H1 (cell line): ENCODE data around the gene SV2C. TPM values are rescaled to one million over a fixed set of nuclear protein-coding genes. Genes with fewer than 3 reads are reported as not detected.

Experiments used
- CTCF ChIA-PET: fragments of 300-600 bp; sonication (Branson Sonifier 250); formaldehyde crosslinking; loops from one replicate; lab custom pipeline; 2021; ENCODE audit not compliant: partially characterized antibody; lab: Charles Lee
- POLR2A ChIA-PET: fragments of 300-600 bp; sonication (Branson Sonifier 250); formaldehyde crosslinking; loops from one replicate; lab custom pipeline; 2021; ENCODE audit warnings: inconsistent platforms; ENCODE audit not compliant: partially characterized antibody; lab: Charles Lee
- DNase-seq, 2 experiments: peaks; one replicate each; pipeline versions ENCODE4 v3.0.0 to v3.0.0-alpha.2; 2010 to 2022; ENCODE audit warnings: low spot score in 2 of 2, low read depth in 1 of 2, mixed read lengths in 1 of 2
- FAIRE-seq: peaks from 2 replicates; lab custom pipeline; 2011; peaks lifted over from hg19 to GRCh38; lab: Jason Lieb, UNC
- H2AFZ ChIP-seq: 2 replicates; pipeline ENCODE4 v1.8.1; 2012; ENCODE audit warnings: low read length, inconsistent platforms
- H2AK5ac ChIP-seq: 2 replicates; pipeline ENCODE4 v1.6.1; 2013; ENCODE audit warnings: low read depth, low read length
- H2BK120ac ChIP-seq: replicated peaks from 2 replicates; pipeline ENCODE3; 2013; ENCODE audit warnings: low read depth, low read length, inconsistent platforms
- H2BK12ac ChIP-seq: 2 replicates; pipeline ENCODE4 v1.6.1; 2013; ENCODE audit warnings: low read depth, low read length
- H2BK15ac ChIP-seq: 2 replicates; pipeline ENCODE4 v1.6.1; 2013; ENCODE audit warnings: low read length
- H2BK20ac ChIP-seq: 2 replicates; pipeline ENCODE4 v1.6.1; 2013; ENCODE audit warnings: low read length
- H2BK5ac ChIP-seq: 2 replicates; pipeline ENCODE4 v1.6.1; 2013; ENCODE audit warnings: low read depth, low read length
- H3K14ac ChIP-seq: 2 replicates; pipeline ENCODE4 v1.6.1; 2013; ENCODE audit warnings: inconsistent platforms; ENCODE audit not compliant: insufficient read length
- H3K18ac ChIP-seq: 2 replicates; pipeline ENCODE4 v1.6.1; 2013; ENCODE audit warnings: low read length; ENCODE audit errors: extremely low read depth
- H3K23ac ChIP-seq: 2 replicates; pipeline ENCODE4 v1.6.1; 2013; ENCODE audit warnings: inconsistent platforms; ENCODE audit not compliant: insufficient read length
- H3K23me2 ChIP-seq: 2 replicates; pipeline ENCODE4 v1.6.1; 2013; ENCODE audit warnings: low read depth, low read length
- H3K27ac ChIP-seq: 2 replicates; pipeline ENCODE4 v1.6.1; 2011; ENCODE audit warnings: low read depth, low read length, inconsistent platforms
- H3K27me3 ChIP-seq, 4 experiments: replicated peaks in 1 of 4; 1 replicate in 1 of 4; 2 replicates in 3 of 4; pipeline versions ENCODE4 v1.6.1 to v1.8.1; 2011 to 2013; ENCODE audit warnings: low read length in 3 of 4, mild to moderate bottlenecking in 3 of 4, inconsistent platforms in 2 of 4, mixed read lengths in 2 of 4, moderate library complexity in 1 of 4; ENCODE audit not compliant: control insufficient read depth in 3 of 4, insufficient read depth in 3 of 4; ENCODE audit errors: extremely low read depth in 1 of 4
- H3K36me3 ChIP-seq, 4 experiments: 2 replicates each; pipeline versions ENCODE4 v1.6.1 to v1.8.1; 2011 to 2013; ENCODE audit warnings: mild to moderate bottlenecking in 4 of 4, low read length in 3 of 4, moderate library complexity in 2 of 4, control low read depth in 1 of 4, inconsistent platforms in 1 of 4; ENCODE audit not compliant: insufficient read depth in 4 of 4, control insufficient read depth in 2 of 4
- H3K4ac ChIP-seq: replicated peaks from 2 replicates; pipeline ENCODE3; 2013; ENCODE audit warnings: low read length, low read depth, mixed read lengths, inconsistent platforms; ENCODE audit not compliant: insufficient read length
- H3K4me1 ChIP-seq, 4 experiments: replicated peaks in 1 of 4; 1 replicate in 1 of 4; 2 replicates in 3 of 4; pipeline versions ENCODE4 v1.6.1 to v1.8.1; 2011 to 2013; ENCODE audit warnings: low read length in 3 of 4, inconsistent platforms in 2 of 4, mixed read lengths in 1 of 4; ENCODE audit not compliant: insufficient read depth in 4 of 4, control insufficient read depth in 3 of 4
- H3K4me2 ChIP-seq, 2 experiments: 2 replicates each; pipeline versions ENCODE4 v1.6.1 to v1.8.1; 2011 to 2013; ENCODE audit warnings: low read depth in 2 of 2, low read length in 2 of 2, control low read depth in 1 of 2, inconsistent platforms in 1 of 2, mild to moderate bottlenecking in 1 of 2; ENCODE audit not compliant: insufficient read depth in 1 of 2
- H3K4me3 ChIP-seq, 4 experiments: fragments of 200-600, 300-600 bp in 1 of 4; sonication (generic), shearing (Covaris generic), sonication (Bioruptor Twin) in 1 of 4; 2 replicates each; pipeline versions ENCODE4 v1.5.1 to v1.8.1; 2011 to 2016; ENCODE audit warnings: low read length in 4 of 4, low read depth in 3 of 4, control low read depth in 2 of 4, inconsistent platforms in 2 of 4, mild to moderate bottlenecking in 2 of 4, mixed read lengths in 1 of 4, moderate library complexity in 1 of 4; ENCODE audit not compliant: insufficient read depth in 2 of 4; ENCODE audit errors: extremely low read depth in 1 of 4
- H3K56ac ChIP-seq: replicated peaks from 2 replicates; pipeline ENCODE3; 2013; ENCODE audit warnings: low read depth, mild to moderate bottlenecking, mixed read lengths, low read length, inconsistent platforms; ENCODE audit not compliant: insufficient read length
- H3K79me1 ChIP-seq: 2 replicates; pipeline ENCODE4 v1.6.1; 2013; ENCODE audit warnings: low read depth, low read length, control low read depth
- H3K79me2 ChIP-seq, 2 experiments: 2 replicates each; pipeline versions ENCODE4 v1.6.1 to v1.8.1; 2012 to 2013; ENCODE audit warnings: low read length in 2 of 2, mild to moderate bottlenecking in 2 of 2, inconsistent platforms in 1 of 2; ENCODE audit not compliant: insufficient read depth in 2 of 2, control insufficient read depth in 1 of 2
- H3K9ac ChIP-seq, 4 experiments: replicated peaks in 1 of 4; 1 replicate in 1 of 4; 2 replicates in 3 of 4; pipeline versions ENCODE4 v1.6.1 to v1.8.1; 2011 to 2013; ENCODE audit warnings: low read depth in 3 of 4, low read length in 3 of 4, control low read depth in 2 of 4, mild to moderate bottlenecking in 2 of 4, moderate library complexity in 2 of 4, inconsistent platforms in 1 of 4; ENCODE audit errors: extremely low read depth in 1 of 4
- H3K9me3 ChIP-seq, 2 experiments: 2 replicates each; pipeline versions ENCODE4 v1.6.1 to v1.8.1; 2012 to 2013; ENCODE audit warnings: mild to moderate bottlenecking in 2 of 2, moderate library complexity in 2 of 2, control low read depth in 1 of 2, inconsistent platforms in 1 of 2, low read depth in 1 of 2, low read length in 1 of 2, mixed read lengths in 1 of 2; ENCODE audit not compliant: insufficient read depth in 2 of 2
- H4K20me1 ChIP-seq, 2 experiments: replicated peaks in 1 of 2; 2 replicates each; pipeline versions ENCODE3 to v1.8.1; 2011 to 2013; ENCODE audit warnings: inconsistent platforms in 2 of 2, low read length in 2 of 2, mild to moderate bottlenecking in 1 of 2; ENCODE audit not compliant: insufficient read depth in 2 of 2, control insufficient read depth in 1 of 2
- H4K5ac ChIP-seq: 2 replicates; pipeline ENCODE4 v1.6.1; 2013; ENCODE audit warnings: low read length, low read depth, mixed read lengths, inconsistent platforms; ENCODE audit not compliant: insufficient read length
- H4K8ac ChIP-seq: 2 replicates; pipeline ENCODE4 v1.8.0; 2013; ENCODE audit warnings: mild to moderate bottlenecking, moderate library complexity, low read length, inconsistent platforms; ENCODE audit not compliant: insufficient read depth; ENCODE audit errors: extremely low read depth
- H4K91ac ChIP-seq: replicated peaks from 2 replicates; pipeline ENCODE3; 2013; ENCODE audit warnings: low read length, mixed read lengths, inconsistent platforms; ENCODE audit not compliant: insufficient read length
- ASH2L ChIP-seq: fragments of 200-600, 300-600 bp; sonication (generic); IDR thresholded peaks from one replicate; pipeline ENCODE4 v1.7.1; 2017; ENCODE audit warnings: low read length
- CTBP2 ChIP-seq: IDR thresholded peaks from 2 replicates; pipeline ENCODE4 v1.7.0; 2011; ENCODE audit warnings: borderline replicate concordance, mild to moderate bottlenecking, moderate library complexity, mixed read lengths, low read length; ENCODE audit not compliant: insufficient read depth, insufficient read length
- E2F6 ChIP-seq: IDR thresholded peaks from 2 replicates; pipeline ENCODE4 v1.6.1; 2012; ENCODE audit warnings: inconsistent platforms
- JUN ChIP-seq: IDR thresholded peaks from 2 replicates; pipeline ENCODE4 v1.6.1; 2011; ENCODE audit warnings: low read depth, mild to moderate bottlenecking, improper control_type of control experiment, low read length
- KDM1A ChIP-seq: fragments of 200-600, 300-600 bp; sonication (generic); IDR thresholded peaks from 2 replicates; pipeline ENCODE4 v1.7.1; 2016; ENCODE audit warnings: mild to moderate bottlenecking, low read length, borderline replicate concordance
- KDM5A ChIP-seq: fragments of 200-600 bp; IDR thresholded peaks from 2 replicates; pipeline ENCODE4 v1.7.1; 2012; ENCODE audit warnings: mild to moderate bottlenecking, low read length, inconsistent platforms, mixed read lengths
- MAFK ChIP-seq: IDR thresholded peaks from 2 replicates; pipeline ENCODE4 v1.6.1; 2012; ENCODE audit warnings: low read depth, mild to moderate bottlenecking, improper control_type of control experiment, low read length
- NRF1 ChIP-seq: IDR thresholded peaks from 2 replicates; pipeline ENCODE4 v1.6.1; 2011; ENCODE audit warnings: mild to moderate bottlenecking, low read depth, low read length, improper control_type of control experiment
- SIN3A ChIP-seq, 2 experiments: IDR thresholded peaks in 1 of 2; conservative IDR thresholded peaks in 1 of 2; 2 replicates each; pipeline ENCODE4 v1.6.1; 2011 to 2012; ENCODE audit warnings: low read length in 2 of 2, improper control_type of control experiment in 1 of 2, low read depth in 1 of 2, mild to moderate bottlenecking in 1 of 2
- SP1 ChIP-seq: IDR thresholded peaks from 2 replicates; pipeline ENCODE4 v1.6.1; 2011; ENCODE audit warnings: low read depth, low read length
- SUZ12 ChIP-seq: fragments of 200-600 bp; sonication (generic); IDR thresholded peaks from 2 replicates; pipeline ENCODE4 v1.6.1; 2012; ENCODE audit warnings: mild to moderate bottlenecking, inconsistent platforms, low read length, moderate library complexity, mixed read lengths
- TAF7 ChIP-seq: optimal IDR thresholded peaks from 2 replicates; pipeline ENCODE3; 2011; ENCODE audit warnings: low read depth, mild to moderate bottlenecking, inconsistent platforms, low read length, moderate library complexity, borderline replicate concordance
- YY1 ChIP-seq: IDR thresholded peaks from 2 replicates; pipeline ENCODE4 v1.6.1; 2011; ENCODE audit warnings: low read depth, mild to moderate bottlenecking, low read length
- polyA plus RNA-seq, 7 experiments: library from polyadenylated mRNA; depleted of rRNA in 3 of 7; stranded (reverse) in 5 of 7; unstranded in 2 of 7; fragments of >200 nt in 5 of 7; fragments of 200-250 nt in 2 of 7; gene quantifications; 1 replicate in 5 of 7; 2 replicates in 1 of 7; 4 replicates in 1 of 7; pipeline versions ENCODE4 v1.2.1 to v1.2.3, GENCODE V29; 2011 to 2013; ENCODE audit warnings: missing spikeins in 2 of 7, mixed read lengths in 2 of 7
- total RNA-seq: library from RNA; stranded (reverse); fragmentation: NEBNext Ultra II Directional; extraction: Animal tissue kit (Norgen Biotek cat#: 25700); gene quantifications from 2 replicates; pipeline ENCODE4 v1.2.1, GENCODE V29; 2021

The SV2C gene
- total and polyA plus RNA-seq, 2 of the 8 experiments (the other 6 are each of a cell fraction or from before 2014, with no cell fraction given) = 0.08 to 0.24 TPM

GRCh38 chr5:76187386-76187785 is 104.2 kb downstream of the SV2C start:
- Histone ChIP-seq H2BK12ac (no peak overlapping the region), H3K79me1 (no peaks in the 10 kb centered on the region), H2BK5ac (no peak overlapping the region), H3K18ac (no peak overlapping the region), H2BK20ac (no peak overlapping the region), H4K20me1 (no peaks in the 10 kb centered on the region), H3K56ac (no peak overlapping the region), H4K91ac (no peak overlapping the region), H3K4me2 (no peak overlapping the region), H3K27ac (no peak overlapping the region), H4K5ac (no peak overlapping the region), H2BK120ac (no peak overlapping the region), H3K23ac (no peak overlapping the region), H3K23me2 (no peaks in the 10 kb centered on the region), H4K8ac (no peak overlapping the region), H3K36me3 (no peaks in the 10 kb centered on the region), H3K4ac (no peak overlapping the region), H3K14ac (no peak overlapping the region), H3K27me3 (no peaks in the 10 kb centered on the region), H3K79me2 (no peaks in the 10 kb centered on the region), H3K9ac (no peak overlapping the region), H2AK5ac (no peak overlapping the region), H3K4me1 (no peaks in the 10 kb centered on the region), H2BK15ac (no peak overlapping the region), H3K9me3 (0 out of 4 replicates have a peak, but pooled peaks cover 0 to 4% of the 10 kb centered on the region in 2 experiments), H2AFZ (no peak overlapping the region), H3K4me3 (no peak overlapping the region)
- ChIA-PET CTCF (interaction anchor here (2.2 kb wide), 1 partner anchor 13 kb away, joined by 10 read pairs; no protein-coding TSS in a partner anchor), POLR2A (no interaction called here)
- FAIRE-seq (no peak), DNase-seq (no peak)
- no peak for TF ChIP-seq TAF7
- no peak for TF ChIP-seq KDM5A
- TF ChIP-seq MAFK = no peak
- no peak for TF ChIP-seq ASH2L
- TF ChIP-seq JUN = no peak
- TF ChIP-seq YY1 = no peak
- no peak for TF ChIP-seq SUZ12
- TF ChIP-seq KDM1A = no peak
- no peak for TF ChIP-seq CTBP2
- TF ChIP-seq SIN3A (conservative IDR thresholded peaks at IDR 0.05 in 1 of 2, IDR thresholded peaks at IDR 0.05 in 1 of 2; ENCODE audit: low read depth in 1 of 2, low read length in 2 of 2) = no peak
- no peak for TF ChIP-seq SP1
- TF ChIP-seq E2F6 = no peak
- no peak for TF ChIP-seq NRF1
